HUES6 (cell line): ENCODE results near the gene SRP72.
A peak's percentile ranks its signal among the peaks of the same experiment; 100 is the strongest.

Experiments used
- H3K27ac ChIP-seq: 2 replicates; pipeline ENCODE4 v1.7.0; 2013; ENCODE audit warnings: low read depth, mild to moderate bottlenecking, low read length, inconsistent platforms
- H3K27me3 ChIP-seq: 2 replicates; pipeline ENCODE4 v1.6.1; 2013; ENCODE audit warnings: low read length; ENCODE audit not compliant: control insufficient read depth, insufficient read depth
- H3K36me3 ChIP-seq: 2 replicates; pipeline ENCODE4 v1.6.1; 2013; ENCODE audit warnings: low read length; ENCODE audit not compliant: control insufficient read depth, insufficient read depth
- H3K4me1 ChIP-seq: 2 replicates; pipeline ENCODE4 v1.6.1; 2013; ENCODE audit warnings: low read length; ENCODE audit not compliant: control insufficient read depth, insufficient read depth
- H3K4me3 ChIP-seq: 2 replicates; pipeline ENCODE4 v1.5.1; 2013; ENCODE audit warnings: low read depth, low read length
- H3K9ac ChIP-seq: one replicate; pipeline ENCODE4 v1.6.1; 2013; ENCODE audit warnings: mild to moderate bottlenecking, low read length
- H3K9me3 ChIP-seq: 2 replicates; pipeline ENCODE4 v1.6.1; 2013; ENCODE audit warnings: low read depth, low read length; ENCODE audit not compliant: control insufficient read depth, insufficient read depth

The SRP72 gene, protein sequence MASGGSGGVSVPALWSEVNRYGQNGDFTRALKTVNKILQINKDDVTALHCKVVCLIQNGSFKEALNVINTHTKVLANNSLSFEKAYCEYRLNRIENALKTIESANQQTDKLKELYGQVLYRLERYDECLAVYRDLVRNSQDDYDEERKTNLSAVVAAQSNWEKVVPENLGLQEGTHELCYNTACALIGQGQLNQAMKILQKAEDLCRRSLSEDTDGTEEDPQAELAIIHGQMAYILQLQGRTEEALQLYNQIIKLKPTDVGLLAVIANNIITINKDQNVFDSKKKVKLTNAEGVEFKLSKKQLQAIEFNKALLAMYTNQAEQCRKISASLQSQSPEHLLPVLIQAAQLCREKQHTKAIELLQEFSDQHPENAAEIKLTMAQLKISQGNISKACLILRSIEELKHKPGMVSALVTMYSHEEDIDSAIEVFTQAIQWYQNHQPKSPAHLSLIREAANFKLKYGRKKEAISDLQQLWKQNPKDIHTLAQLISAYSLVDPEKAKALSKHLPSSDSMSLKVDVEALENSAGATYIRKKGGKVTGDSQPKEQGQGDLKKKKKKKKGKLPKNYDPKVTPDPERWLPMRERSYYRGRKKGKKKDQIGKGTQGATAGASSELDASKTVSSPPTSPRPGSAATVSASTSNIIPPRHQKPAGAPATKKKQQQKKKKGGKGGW

DNA sequence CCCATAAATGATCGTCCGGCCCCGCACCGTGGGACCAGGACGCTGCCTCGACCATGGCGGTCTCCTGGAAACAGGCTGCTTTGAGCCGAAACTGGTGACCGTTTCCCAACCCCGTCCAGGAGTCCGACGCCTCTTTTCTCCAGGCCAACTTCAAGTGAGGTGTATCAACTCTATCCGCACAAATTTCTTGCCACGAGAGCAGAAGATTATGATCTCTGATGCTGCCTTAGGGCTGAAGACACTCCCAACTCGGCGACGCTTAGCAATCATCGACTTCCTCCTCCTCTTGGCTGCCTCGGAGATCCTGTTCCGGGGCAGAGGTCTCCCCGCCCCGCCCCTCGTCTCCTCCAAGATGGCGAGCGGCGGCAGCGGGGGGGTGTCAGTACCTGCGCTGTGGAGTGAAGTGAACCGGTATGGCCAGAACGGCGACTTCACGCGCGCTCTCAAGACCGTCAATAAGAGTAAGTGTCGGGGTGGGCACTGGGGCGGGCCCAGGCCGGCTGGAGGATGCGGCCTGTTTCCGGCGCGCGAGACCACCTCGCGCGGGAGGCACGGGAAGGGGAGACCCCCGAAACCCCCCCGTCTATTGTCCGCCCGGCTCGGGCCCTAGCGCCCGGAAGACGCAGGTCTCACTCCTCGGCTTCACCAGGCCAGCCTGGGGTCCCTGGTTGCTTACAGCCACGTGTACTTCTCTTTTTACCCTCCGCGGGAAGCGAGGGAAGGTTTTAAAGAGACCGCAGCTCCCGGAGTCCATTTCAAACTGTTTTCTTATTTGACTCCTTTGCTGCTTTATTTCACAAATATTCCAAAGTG lies at the start of gene SRP72:
TSS of gene SRP72 (plus strand) at position 334 of the 813 bp plus-strand sequence. CDS start at position 353, 19 bp downstream.
- Histone ChIP-seq H3K9me3 (no peaks in the 10 kb centered on the region), H3K27ac (peak within 1 kb of the TSS; percentile 85), H3K9ac (peak within 1 kb of the TSS; percentile 88), H3K4me1 (peaks cover 15% of the 10 kb centered on the region), H3K4me3 (peak within 1 kb of the TSS; percentile 94), H3K27me3 (no peaks in the 10 kb centered on the region), H3K36me3 (peaks cover 35% of the 10 kb centered on the region)

DNA sequence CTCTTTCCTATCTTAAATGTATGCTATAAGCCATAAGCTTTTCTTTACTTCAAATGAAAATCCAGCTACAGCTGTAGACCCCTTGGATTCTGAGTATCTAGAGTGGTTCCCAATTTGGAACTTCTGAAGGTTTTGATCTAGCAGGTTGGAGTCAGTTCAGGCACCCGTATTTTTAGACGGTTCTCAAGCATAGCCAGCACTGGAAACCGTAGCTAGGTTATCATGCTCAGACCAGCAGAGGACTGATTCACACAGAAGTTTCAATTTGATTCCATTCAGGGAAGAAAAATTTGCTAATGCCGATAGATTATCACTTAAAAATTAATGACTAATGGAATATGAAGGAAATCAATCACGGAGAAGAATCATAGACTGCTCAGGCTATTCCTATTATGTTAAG lies 43.2 kb upstream of the SRP72 start:
- Histone ChIP-seq H3K27me3 (no peaks in the 10 kb centered on the region), H3K27ac (0 out of 2 replicates have a peak overlapping the region, but pooled peaks have one; percentile 9), H3K9ac (no peak overlapping the region), H3K36me3 (peaks cover 29% of the 10 kb centered on the region), H3K4me3 (no peak overlapping the region), H3K4me1 (peaks cover 15% of the 10 kb centered on the region), H3K9me3 (peaks cover 6% of the 10 kb centered on the region; the same call in 1 of the 2 replicates)

DNA sequence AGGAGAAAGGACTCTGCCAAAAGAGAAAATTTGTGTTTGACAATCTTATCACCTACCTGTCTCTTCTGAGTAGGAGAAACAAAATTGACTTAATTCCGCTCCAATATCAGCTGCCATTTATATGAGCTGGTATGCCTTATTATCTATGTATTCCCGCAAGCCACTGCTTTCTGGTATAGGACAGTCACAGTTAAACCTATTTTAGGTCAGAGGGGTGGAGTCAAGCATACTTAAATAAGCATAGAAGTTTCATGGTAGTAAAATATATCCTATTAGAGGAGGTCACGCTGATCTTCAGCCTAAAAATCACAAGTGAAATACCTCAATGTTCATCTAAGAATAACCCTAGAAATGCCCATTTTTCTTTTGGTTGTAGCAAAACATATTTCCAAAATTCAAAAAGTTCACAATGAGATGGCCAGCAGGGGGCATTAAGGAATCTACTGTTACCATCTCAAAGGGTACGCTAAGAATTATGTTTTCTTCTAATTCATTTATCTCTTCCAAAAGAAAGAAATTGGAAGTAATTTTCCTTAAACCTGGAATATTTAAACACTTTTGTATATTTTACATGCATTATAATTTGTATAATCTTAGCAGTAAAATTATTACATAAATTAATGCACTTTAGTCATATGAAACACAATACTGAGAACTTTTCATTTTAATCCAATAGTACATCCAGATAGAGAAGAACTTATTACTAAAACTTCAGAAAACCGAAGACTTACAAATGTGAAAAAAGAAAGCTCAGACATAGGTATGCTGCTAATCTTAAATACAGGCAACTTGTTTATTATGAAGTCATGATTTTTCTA lies 42.5 kb upstream of the SRP72 start:
- H3K9ac ChIP-seq = no peak overlapping the region
- peak overlapping the region; percentile 43; the same call in 1 of the 2 replicates for H3K27ac ChIP-seq
- H3K36me3 ChIP-seq = peaks cover 29% of the 10 kb centered on the region
- no peaks in the 10 kb centered on the region for H3K27me3 ChIP-seq
- H3K4me1 ChIP-seq = peaks cover 15% of the 10 kb centered on the region
- H3K4me3 ChIP-seq = peak overlapping the region; percentile 27; the same call in 1 of the 2 replicates
- peaks cover 6% of the 10 kb centered on the region; the same call in 1 of the 2 replicates for H3K9me3 ChIP-seq

DNA sequence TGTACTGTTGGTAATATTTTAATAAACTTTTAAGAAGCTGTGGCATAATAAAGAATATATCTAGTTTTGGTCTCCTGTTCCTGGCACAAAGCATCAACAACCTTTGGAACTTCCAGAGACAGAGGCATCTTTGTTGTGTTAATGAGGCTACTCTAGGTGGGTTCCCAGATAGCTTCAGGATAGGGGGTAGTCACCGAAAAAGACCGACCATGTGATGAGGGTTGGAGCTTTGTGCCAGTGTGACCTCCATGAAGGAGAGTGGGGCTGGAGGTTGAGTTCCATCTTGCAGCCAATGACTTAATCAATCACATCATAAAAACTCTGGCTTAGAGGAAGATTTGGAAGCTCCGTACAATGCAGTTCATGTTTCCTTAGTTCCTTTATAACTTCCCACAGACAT lies 41.9 kb upstream of the SRP72 start:
- peaks cover 29% of the 10 kb centered on the region for H3K36me3 ChIP-seq
- H3K27me3 ChIP-seq = no peaks in the 10 kb centered on the region
- no peak overlapping the region for H3K9ac ChIP-seq
- peak overlapping the region; percentile 39 for H3K4me3 ChIP-seq
- H3K27ac ChIP-seq = peak overlapping the region; percentile 43; the same call in 1 of the 2 replicates
- peaks cover 15% of the 10 kb centered on the region for H3K4me1 ChIP-seq
- peaks cover 6% of the 10 kb centered on the region; the same call in 1 of the 2 replicates for H3K9me3 ChIP-seq

DNA sequence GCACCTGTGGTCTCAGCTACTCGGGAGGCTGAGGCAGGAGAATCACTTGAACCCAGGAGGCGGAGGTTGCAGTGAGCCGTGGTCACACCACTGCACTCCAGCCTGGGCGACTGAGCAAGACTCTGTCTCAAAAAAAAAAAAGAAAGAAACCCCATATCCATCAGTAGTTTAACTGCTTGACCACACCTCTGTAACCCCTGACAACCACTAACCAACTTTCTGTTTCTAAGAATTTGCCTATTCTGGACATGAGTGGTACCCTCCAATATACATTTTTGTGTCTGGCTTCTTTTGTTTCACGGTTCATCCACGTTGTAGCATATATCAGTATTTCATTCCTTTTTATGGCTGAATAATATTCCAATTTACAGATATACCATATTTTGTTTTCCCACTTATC lies 41.1 kb upstream of the SRP72 start:
- no peak overlapping the region for H3K9ac ChIP-seq
- peaks cover 6% of the 10 kb centered on the region; the same call in 1 of the 2 replicates for H3K9me3 ChIP-seq
- H3K27me3 ChIP-seq = no peaks in the 10 kb centered on the region
- peaks cover 15% of the 10 kb centered on the region for H3K4me1 ChIP-seq
- H3K36me3 ChIP-seq = peaks cover 22% of the 10 kb centered on the region
- no peak overlapping the region for H3K4me3 ChIP-seq
- H3K27ac ChIP-seq = no peak overlapping the region

DNA sequence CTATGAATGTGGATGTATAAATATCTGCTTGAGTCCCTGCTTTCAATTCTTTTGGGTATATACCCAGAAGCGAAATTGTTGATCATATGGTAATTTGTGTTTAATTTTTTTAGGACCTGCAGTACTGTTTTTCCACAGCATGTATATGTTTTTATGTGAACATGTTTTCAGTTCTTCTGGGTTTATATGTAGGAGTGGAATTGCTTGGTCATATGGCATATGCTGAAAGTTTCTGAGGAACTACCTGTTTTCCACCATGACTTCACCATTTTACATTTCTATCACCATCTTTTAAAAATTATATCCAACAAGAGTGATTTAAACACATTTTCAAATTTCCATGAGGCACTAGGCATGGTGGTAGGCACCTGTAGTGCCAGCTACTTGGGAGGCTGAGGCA lies 40.2 kb upstream of the SRP72 start:
- H3K27me3 ChIP-seq = no peaks in the 10 kb centered on the region
- no peak overlapping the region for H3K27ac ChIP-seq
- no peak overlapping the region for H3K9ac ChIP-seq
- peaks cover 17% of the 10 kb centered on the region; the same call in 1 of the 2 replicates for H3K36me3 ChIP-seq
- H3K9me3 ChIP-seq = peaks cover 2% of the 10 kb centered on the region; the same call in 1 of the 2 replicates
- peaks cover 19% of the 10 kb centered on the region for H3K4me1 ChIP-seq
- H3K4me3 ChIP-seq = no peak overlapping the region

DNA sequence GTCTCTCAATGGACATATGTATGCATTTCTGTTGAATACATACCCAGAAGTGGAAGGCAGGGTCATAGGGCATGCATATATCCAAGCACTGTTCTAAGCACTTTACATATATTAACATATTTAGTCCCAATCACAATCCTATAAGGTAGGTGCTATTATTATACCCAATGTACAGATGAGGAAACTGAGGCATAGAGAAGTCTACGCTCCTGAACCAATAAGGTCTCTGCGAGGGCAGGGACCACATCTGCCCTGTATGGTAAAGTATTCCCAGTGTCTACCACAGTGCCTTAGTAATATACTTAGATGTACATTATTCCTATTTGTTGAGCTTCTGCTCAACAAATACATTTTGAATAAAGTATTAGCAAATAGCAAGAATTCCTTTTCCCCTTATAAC lies 37.2 kb upstream of the SRP72 start:
- Histone ChIP-seq H3K4me3 (no peak overlapping the region), H3K36me3 (peaks cover 8% of the 10 kb centered on the region; the same call in 1 of the 2 replicates), H3K4me1 (peaks cover 11% of the 10 kb centered on the region)

DNA sequence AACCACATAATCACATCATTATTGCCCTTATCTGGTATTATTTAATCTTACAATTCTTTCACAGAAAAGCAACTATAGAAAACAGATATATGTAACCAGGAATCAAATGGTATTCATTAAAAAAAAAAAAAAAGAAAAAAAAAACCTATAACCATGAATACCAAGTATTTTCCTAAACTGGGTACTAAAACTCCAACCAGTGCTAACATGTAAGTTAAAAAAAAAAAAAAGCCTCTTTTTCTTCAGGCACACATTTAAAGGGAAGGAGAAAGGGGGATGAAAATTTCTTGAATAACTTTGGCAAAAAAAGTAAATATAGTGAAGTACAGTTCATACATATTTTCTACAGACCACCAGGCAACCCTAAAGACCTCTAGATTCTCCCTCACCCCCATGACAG lies 34.1 kb upstream of the SRP72 start:
- H3K36me3 ChIP-seq = no peaks in the 10 kb centered on the region
- H3K9ac ChIP-seq = peak overlapping the region; percentile 25
- peak overlapping the region; percentile 93 for H3K4me3 ChIP-seq
- H3K9me3 ChIP-seq = no peaks in the 10 kb centered on the region
- H3K4me1 ChIP-seq = peaks cover 4% of the 10 kb centered on the region; the same call in 1 of the 2 replicates
- H3K27me3 ChIP-seq = no peaks in the 10 kb centered on the region
- no peak overlapping the region for H3K27ac ChIP-seq

More for the DNA sequence above, 37.2 kb upstream of the SRP72 start:
- no peak overlapping the region for H3K27ac ChIP-seq
- H3K9me3 ChIP-seq = peaks cover 2% of the 10 kb centered on the region; the same call in 1 of the 2 replicates
- no peak overlapping the region for H3K9ac ChIP-seq
- H3K27me3 ChIP-seq = no peaks in the 10 kb centered on the region

DNA sequence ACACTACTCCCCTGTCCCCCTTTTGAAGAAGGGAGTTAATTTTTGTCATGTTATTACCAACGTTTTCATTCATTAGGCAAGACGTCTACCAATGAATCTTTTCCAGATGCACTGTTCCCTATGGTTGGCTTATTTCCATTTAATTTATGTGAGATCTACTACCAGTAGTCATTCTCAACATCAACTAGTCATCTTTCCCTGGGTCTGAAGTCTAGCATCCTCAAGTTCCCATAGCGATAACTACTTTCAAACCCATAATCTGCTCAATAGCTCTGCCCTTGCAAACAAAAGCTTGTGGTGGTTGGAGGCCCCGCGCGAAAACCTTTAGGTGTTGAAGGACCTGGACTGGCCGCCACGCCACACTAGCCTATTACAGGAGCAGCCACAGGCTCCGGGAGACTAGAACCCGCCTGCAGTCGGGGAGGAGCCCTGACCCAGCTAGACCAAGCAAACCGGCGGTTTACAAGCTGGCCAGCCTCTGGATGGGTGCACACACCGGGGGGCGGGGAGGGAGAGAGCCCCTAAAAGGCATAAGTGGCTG lies 32.7 kb upstream of the SRP72 start:
- H3K4me3 ChIP-seq = peak overlapping the region; percentile 93
- H3K4me1 ChIP-seq = peaks cover 7% of the 10 kb centered on the region
- peak overlapping the region; percentile 48 for H3K27ac ChIP-seq

More for the DNA sequence above, 32.7 kb upstream of the SRP72 start:
- no peaks in the 10 kb centered on the region for H3K9me3 ChIP-seq
- peaks cover 5% of the 10 kb centered on the region; the same call in 1 of the 2 replicates for H3K36me3 ChIP-seq
- H3K9ac ChIP-seq = peak overlapping the region; percentile 95
- H3K27me3 ChIP-seq = no peaks in the 10 kb centered on the region
